Fibroblast of gingiva (primary cell): ENCODE results near the gene GABBR2.

Source experiments
- DNase-seq: peaks from one replicate; pipeline ENCODE4 v3.0.0-alpha.2; 2011; ENCODE audit warnings: low read depth

GABBR2 gene

GRCh38 chr9:98342820-98343210 lies 365.9 kb downstream of the GABBR2 start:
- no peak for DNase-seq

- DNase-seq, result no peak
These were observed 366.5 kb downstream of the GABBR2 start for GRCh38 chr9:98342098-98342819.

- DNase-seq, result no peak
These were observed 367.3 kb downstream of the GABBR2 start for GRCh38 chr9:98341157-98342097.

GRCh38 chr9:98339987-98340800 lies 368.5 kb downstream of the GABBR2 start:
- no peak for DNase-seq

GRCh38 chr9:98335661-98336060 lies 373.1 kb downstream of the GABBR2 start:
- DNase-seq, result no peak

GRCh38 chr9:98334796-98335195 lies 373.9 kb downstream of the GABBR2 start:
- no peak for DNase-seq

- peak; percentile 77 for DNase-seq
These were observed 374.8 kb downstream of the GABBR2 start for GRCh38 chr9:98333703-98334582.

- no peak for DNase-seq
These were observed 376.3 kb downstream of the GABBR2 start for GRCh38 chr9:98332405-98332831.

GRCh38 chr9:98331536-98332259 lies 377.0 kb downstream of the GABBR2 start:
- DNase-seq, result no peak

GRCh38 chr9:98330831-98331230 lies 377.9 kb downstream of the GABBR2 start:
- peak; percentile 91 for DNase-seq

- DNase-seq, result no peak
These were observed 378.8 kb downstream of the GABBR2 start for GRCh38 chr9:98329904-98330303.

- DNase-seq, result no peak
These were observed 379.5 kb downstream of the GABBR2 start for GRCh38 chr9:98329281-98329680.

GRCh38 chr9:98328770-98329169 lies 380.0 kb downstream of the GABBR2 start:
- no peak for DNase-seq

- no peak for DNase-seq
These were observed 380.6 kb downstream of the GABBR2 start for GRCh38 chr9:98328141-98328540.

- no peak for DNase-seq
These were observed 381.5 kb downstream of the GABBR2 start for GRCh38 chr9:98327249-98327561.

- DNase-seq, result peak; percentile 65
These were observed 382.1 kb downstream of the GABBR2 start for GRCh38 chr9:98326459-98327248.

GRCh38 chr9:98324801-98325200 lies 383.9 kb downstream of the GABBR2 start:
- peak; percentile 27 for DNase-seq

GRCh38 chr9:98323831-98324135 lies 385.0 kb downstream of the GABBR2 start:
- DNase-seq, result no peak

GRCh38 chr9:98323051-98323830 lies 385.5 kb downstream of the GABBR2 start:
- DNase-seq, result no peak
